GM19328 (cell line): ENCODE measurements around the gene CACNA1C.

ENCODE experiments used
- ATAC-seq: cut with Tn5 transposase; IDR thresholded peaks from one replicate; pipeline ENCODE4 v1.9.1; 2021; ENCODE audit warnings: mild to moderate bottlenecking, moderate library complexity; ENCODE audit not compliant: unreplicated experiment

Gene CACNA1C

DNA sequence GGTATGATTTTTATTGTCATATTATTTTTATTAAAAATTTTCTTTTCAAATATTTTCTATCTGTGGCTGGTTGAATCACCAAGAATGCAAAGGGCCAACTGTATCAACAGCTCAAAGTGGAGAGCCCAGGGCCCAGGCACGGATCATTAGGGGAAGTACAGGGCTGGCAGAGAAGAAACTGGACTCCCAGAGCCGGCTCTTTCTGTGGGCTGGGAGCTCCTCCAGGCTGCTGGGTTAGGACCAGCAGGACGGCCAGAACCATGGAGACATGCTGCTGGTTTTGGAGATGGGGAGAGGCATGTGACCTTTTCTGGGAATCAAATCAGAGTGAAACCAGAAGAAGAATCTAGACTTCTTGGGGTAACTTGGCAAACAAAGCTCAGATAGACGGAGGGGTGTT is 220.5 kb downstream of the CACNA1C start:
- ATAC-seq, result no peak

GRCh38 chr12:2273751-2274150 is 221.0 kb downstream of the CACNA1C start:
- no peak for ATAC-seq

- no peak for ATAC-seq
Measured at GRCh38 chr12:2274733-2275132, 221.9 kb downstream of the CACNA1C start.

- no peak for ATAC-seq
Measured at GRCh38 chr12:2276288-2277033, 223.7 kb downstream of the CACNA1C start.

DNA sequence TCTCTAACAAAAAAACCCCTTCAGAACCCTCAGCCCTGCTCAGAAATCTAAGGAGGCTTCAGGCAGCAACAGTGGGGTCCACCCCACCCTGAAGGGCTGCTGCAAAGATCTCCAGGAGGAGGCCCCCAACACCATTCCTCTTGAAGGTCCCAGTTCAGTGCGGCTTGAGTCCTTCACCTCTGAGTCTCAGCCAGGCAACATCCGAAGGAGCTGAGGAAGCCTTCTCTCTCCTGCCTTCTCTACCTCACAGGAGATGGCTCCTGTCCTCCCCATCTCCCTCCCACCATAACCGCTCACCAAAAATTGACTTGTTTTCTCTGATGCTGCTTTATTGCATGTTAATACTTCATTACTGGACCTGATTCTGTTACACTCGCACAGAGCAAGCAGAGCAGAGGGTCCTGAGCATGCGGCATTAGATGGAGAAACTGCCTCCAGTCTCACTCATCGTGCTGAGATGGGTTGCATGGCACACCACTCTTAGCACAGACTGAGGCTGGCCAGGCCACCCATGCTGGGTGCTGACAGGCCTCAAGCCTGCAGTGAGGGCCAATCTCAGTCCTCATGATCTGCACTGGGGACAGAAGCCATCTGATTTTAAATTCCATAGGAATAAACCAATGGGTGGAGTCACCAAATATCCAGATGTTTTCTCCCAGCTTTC is 224.8 kb downstream of the CACNA1C start:
- ATAC-seq, result no peak

DNA sequence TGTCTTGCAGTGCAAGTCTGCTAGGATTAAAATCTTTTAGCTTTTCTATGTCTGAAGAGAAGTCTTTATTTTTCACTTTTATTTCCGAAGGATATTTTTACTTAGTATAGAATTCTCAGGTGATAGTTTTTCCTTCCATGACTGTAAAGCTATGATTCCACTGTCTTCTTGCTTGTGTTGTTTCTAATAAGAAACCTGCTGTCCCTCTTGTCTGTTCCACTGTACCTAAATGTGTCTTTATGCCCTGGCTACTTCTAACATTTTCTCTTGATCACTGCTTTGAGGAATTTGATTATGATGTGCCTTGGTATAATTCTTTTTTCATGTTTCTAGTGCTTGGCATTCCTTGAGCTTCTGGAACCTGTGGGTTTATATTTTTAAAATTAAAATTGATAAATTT is 228.7 kb downstream of the CACNA1C start:
- ATAC-seq, result no peak

DNA sequence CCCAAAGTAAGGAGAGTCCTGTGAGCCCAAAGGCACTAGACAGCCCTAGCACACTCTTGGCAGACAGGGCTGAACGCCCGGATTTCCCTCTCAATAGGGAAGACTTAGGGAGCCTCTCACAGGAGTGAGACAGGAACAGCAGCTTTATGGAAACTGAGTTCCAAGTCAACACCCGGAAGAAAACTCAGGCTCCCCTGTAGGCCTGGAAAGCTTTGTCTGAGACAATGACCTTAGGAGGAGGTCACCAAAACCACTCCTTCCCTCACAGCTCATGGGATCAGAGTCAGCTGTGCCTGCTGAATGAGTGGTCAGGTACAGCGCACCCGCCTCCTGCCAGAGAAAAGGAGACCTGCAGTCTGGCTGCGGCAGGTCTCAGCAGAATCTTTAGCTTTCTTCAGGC is 229.5 kb downstream of the CACNA1C start:
- no peak for ATAC-seq

GRCh38 chr12:2283480-2283879 is 230.7 kb downstream of the CACNA1C start:
- ATAC-seq, result no peak

DNA sequence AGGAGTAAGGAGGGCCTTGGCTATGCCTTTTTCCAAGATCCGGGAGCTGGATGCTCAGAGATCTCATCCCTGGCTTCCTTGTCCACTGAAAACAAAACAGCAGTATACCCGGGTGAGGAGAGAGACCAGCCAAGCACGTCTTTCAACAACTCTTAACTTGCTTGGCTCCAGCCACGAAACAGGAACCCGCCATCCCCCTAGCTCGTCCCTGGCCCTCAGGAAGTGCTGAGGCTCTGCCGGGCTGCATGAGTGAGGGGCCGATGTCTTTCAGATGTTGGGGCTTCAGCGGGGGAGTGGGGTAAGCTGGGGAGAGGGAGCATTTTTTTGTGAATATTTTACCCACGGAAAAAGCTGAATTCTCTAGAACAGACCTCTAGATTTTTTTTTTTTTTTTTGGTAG is 231.1 kb downstream of the CACNA1C start:
- ATAC-seq, result no peak

- ATAC-seq, result no peak
Measured at GRCh38 chr12:2284321-2284813, 231.6 kb downstream of the CACNA1C start.

GRCh38 chr12:2284857-2285256 is 232.1 kb downstream of the CACNA1C start:
- ATAC-seq, result no peak

- ATAC-seq, result no peak
Measured at GRCh38 chr12:2285462-2285861, 232.7 kb downstream of the CACNA1C start.

DNA sequence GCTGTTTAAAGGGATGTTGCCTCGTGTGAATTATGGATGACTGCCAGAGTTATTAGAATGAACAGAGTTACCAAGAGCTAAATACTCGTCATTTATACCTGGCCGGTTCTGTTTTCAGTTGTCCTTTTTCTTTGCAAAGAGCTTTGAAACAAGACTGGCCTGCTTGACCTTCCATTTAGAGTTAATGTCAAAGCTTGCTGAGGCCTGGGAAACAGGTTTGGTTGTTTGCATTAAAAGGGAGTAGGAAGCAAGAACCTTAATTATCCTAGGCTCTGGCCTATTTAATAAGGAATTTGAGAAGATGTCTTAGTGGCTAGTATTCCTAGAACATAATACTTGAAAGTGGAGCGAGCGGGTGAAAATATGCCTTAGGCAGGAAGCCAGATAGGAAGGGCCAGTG is 233.3 kb downstream of the CACNA1C start:
- ATAC-seq, result no peak

GRCh38 chr12:2286461-2287131 is 233.8 kb downstream of the CACNA1C start:
- no peak for ATAC-seq

GRCh38 chr12:2287151-2287550 is 234.4 kb downstream of the CACNA1C start:
- ATAC-seq, result no peak

DNA sequence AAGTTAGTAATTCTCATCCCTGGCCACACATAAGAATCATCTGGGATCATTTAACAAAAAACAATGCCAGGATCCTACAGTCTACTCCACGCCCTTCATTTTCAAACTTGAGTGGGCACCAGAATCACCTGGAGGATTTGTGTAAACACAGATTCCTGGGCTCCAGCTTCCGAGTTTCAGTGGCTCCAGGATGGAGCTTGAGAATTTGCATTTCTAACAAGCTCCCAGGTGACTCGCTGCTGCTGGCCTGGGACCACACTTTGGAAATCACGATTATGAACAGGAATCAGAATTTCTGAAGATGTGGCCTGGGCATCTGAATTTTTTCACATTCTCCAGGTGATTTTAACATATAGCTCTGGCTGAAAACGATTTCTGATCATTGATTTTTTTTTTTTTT is 234.8 kb downstream of the CACNA1C start:
- ATAC-seq, result no peak

DNA sequence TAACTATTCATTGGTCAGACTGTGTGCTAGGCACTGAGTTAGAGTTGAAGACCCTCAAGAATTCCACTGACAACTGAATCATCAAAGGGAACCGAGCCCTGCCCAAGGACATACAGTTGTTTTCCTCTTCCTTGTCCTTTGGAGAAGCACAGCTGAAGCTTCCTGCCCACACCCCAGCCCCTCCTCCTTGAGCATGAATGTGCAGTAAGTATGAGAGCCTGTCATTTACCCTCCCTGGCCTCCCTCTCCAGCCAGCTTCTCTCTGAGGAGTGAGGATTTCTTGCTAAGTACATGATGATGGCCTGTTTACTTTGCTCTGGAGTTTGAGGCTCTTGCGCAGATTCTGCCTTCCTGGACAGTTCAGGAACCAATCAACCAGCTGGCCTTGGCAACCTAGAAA is 235.2 kb downstream of the CACNA1C start:
- ATAC-seq, result no peak

DNA sequence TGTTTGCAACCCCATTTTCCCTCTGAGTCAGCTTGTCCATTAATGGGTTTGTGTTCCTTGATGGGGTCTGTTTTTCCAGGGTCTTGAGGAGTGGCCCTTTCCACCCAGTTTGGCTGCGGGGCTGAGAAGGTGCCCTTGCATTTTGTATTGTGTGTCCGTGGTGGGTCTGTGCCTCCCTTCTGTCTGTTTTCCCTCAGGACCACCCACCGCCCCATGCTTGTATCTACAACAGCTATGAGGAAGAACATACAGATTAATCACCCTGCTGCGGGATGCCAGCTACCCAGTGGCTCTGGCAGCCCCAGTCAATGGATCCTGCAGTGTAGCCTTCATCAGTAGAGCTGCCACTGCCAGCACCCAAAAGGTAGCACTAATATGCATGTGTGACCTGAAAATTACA is 235.7 kb downstream of the CACNA1C start:
- ATAC-seq, result no peak

GRCh38 chr12:2288875-2289274 is 236.1 kb downstream of the CACNA1C start:
- no peak for ATAC-seq

- ATAC-seq, result no peak
Measured at GRCh38 chr12:2289525-2289924, 236.7 kb downstream of the CACNA1C start.

- ATAC-seq, result no peak
Measured at GRCh38 chr12:2290091-2290490, 237.3 kb downstream of the CACNA1C start.

DNA sequence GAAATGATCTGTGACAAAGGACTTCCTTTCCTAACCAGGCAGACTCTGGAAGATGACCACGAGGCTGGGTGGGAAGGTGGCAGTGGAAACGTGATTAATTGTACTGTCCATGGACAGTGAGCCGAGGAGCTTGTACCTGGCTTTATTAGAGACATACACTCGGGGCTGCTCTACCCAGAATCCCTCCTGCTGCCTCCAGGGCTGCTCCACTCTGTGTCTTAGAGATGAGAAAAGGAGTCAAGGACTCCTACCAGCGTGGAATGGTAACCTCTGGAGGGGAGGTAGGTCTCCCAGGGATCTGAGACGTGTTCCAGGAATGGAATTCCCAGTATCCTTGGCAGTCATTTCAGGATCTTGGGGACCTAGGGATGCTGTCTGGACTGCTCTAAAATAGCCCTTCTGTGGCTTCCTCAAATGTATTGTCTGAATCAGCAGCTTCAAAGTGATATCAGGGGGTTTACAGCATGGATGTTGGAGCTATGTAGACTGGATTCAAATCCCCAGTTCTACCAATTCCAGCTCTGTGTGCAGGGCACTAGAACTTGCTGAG is 237.8 kb downstream of the CACNA1C start:
- no peak for ATAC-seq
